ENCODE measurements around the gene MFSD12.
"Not testable (repeated sequence)": the region's sequence is repeated elsewhere in the genome, so short reads cannot be mapped to it uniquely, and the experiment has no call there.

Gene MFSD12

GRCh38 chr19:3536429-3537100, 20.8 kb downstream of the MFSD12 start:
- DNase-seq = no peak

GRCh38 chr19:3535981-3536380, 21.4 kb downstream of the MFSD12 start:
- DNase-seq = no peak

GRCh38 chr19:3535563-3535965, 21.8 kb downstream of the MFSD12 start:
- no peak for DNase-seq

- no peak for DNase-seq
These were observed 22.2 kb downstream of the MFSD12 start for GRCh38 chr19:3535235-3535535.

- DNase-seq = no peak
These were observed 22.8 kb downstream of the MFSD12 start for GRCh38 chr19:3534375-3535234.

GRCh38 chr19:3533563-3534216, 23.7 kb downstream of the MFSD12 start:
- DNase-seq = no peak

- DNase-seq = no peak
These were observed 24.4 kb downstream of the MFSD12 start for GRCh38 chr19:3533033-3533432.

- DNase-seq = no peak
These were observed 25.1 kb downstream of the MFSD12 start for GRCh38 chr19:3532154-3532786.

GRCh38 chr19:3531716-3532115, 25.7 kb downstream of the MFSD12 start:
- DNase-seq = no peak

GRCh38 chr19:3530389-3530788, 27.0 kb downstream of the MFSD12 start:
- no peak for DNase-seq

GRCh38 chr19:3529299-3529698, 28.1 kb downstream of the MFSD12 start:
- not testable (repeated sequence) for DNase-seq

GRCh38 chr19:3528539-3529211, 28.7 kb downstream of the MFSD12 start:
- no peak for DNase-seq

- DNase-seq = no peak
These were observed 29.3 kb downstream of the MFSD12 start for GRCh38 chr19:3528080-3528479.

- DNase-seq = no peak
These were observed 30.0 kb downstream of the MFSD12 start for GRCh38 chr19:3527238-3527910.

GRCh38 chr19:3526507-3527237, 30.7 kb downstream of the MFSD12 start:
- DNase-seq = no peak

- DNase-seq = no peak
These were observed 32.4 kb downstream of the MFSD12 start for GRCh38 chr19:3524904-3525451.

GRCh38 chr19:3524078-3524842, 33.1 kb downstream of the MFSD12 start:
- no peak for DNase-seq

- DNase-seq = no peak
These were observed 33.9 kb downstream of the MFSD12 start for GRCh38 chr19:3523361-3524077.
